CD8-positive, alpha-beta memory T cell (primary cell): ENCODE measurements around the gene ERMN. TPM values are rescaled to one million over a fixed set of nuclear protein-coding genes. Genes with fewer than 3 reads are reported as not detected.
A peak's percentile ranks its signal among the peaks of the same experiment; 100 is the strongest.

Experiments used
- CTCF ChIA-PET: fragments of 350-600 bp; sonication (Branson Sonifier 250); formaldehyde crosslinking; loops from one replicate; lab custom pipeline; 2021; ENCODE audit warnings: antibody characterized with exemption; lab: Charles Lee
- POLR2A ChIA-PET: fragments of 350-600 bp; sonication (Branson Sonifier 250); formaldehyde crosslinking; loops from one replicate; lab custom pipeline; 2021; ENCODE audit warnings: antibody characterized with exemption; lab: Charles Lee
- DNase-seq, 5 donors: peaks; one replicate each; pipeline versions ENCODE4 v3.0.0 to v3.0.0-alpha.2; 2020 to 2022; ENCODE audit warnings: mixed read lengths in 1 of 5
- H3K27ac ChIP-seq: one replicate; pipeline ENCODE4 v1.7.0; 2013; ENCODE audit warnings: low read depth, mild to moderate bottlenecking, low read length, moderate library complexity
- H3K27me3 ChIP-seq: 2 replicates; pipeline ENCODE4 v1.7.0; 2013; ENCODE audit warnings: low read length, mild to moderate bottlenecking; ENCODE audit not compliant: insufficient read depth, poor library complexity, severe bottlenecking
- H3K36me3 ChIP-seq: 2 replicates; pipeline ENCODE4 v1.7.0; 2013; ENCODE audit warnings: mild to moderate bottlenecking, low read length, moderate library complexity; ENCODE audit not compliant: insufficient read depth
- H3K4me1 ChIP-seq: 2 replicates; pipeline ENCODE4 v1.7.0; 2013; ENCODE audit warnings: mild to moderate bottlenecking, low read length, moderate library complexity; ENCODE audit not compliant: insufficient read depth
- H3K4me3 ChIP-seq: 2 replicates; pipeline ENCODE4 v1.7.0; 2013; ENCODE audit warnings: mild to moderate bottlenecking, low read length
- H3K9me3 ChIP-seq: 2 replicates; pipeline ENCODE4 v1.7.0; 2013; ENCODE audit warnings: mild to moderate bottlenecking, low read length
- H3K27ac Mint-ChIP-seq, 8 donors: one replicate each; pipeline ENCODE4 v1.8.0; 2020 to 2021; ENCODE audit warnings: mixed read lengths in 8 of 8, mild to moderate bottlenecking in 6 of 8, inconsistent platforms in 3 of 8, moderate library complexity in 3 of 8
- H3K27me3 Mint-ChIP-seq, 2 donors: one replicate each; pipeline ENCODE4 v1.8.0; 2020 to 2021; ENCODE audit warnings: mixed read lengths in 2 of 2, mild to moderate bottlenecking in 1 of 2, moderate library complexity in 1 of 2
- H3K36me3 Mint-ChIP-seq, 3 donors: one replicate each; pipeline ENCODE4 v1.8.0; 2020 to 2021; ENCODE audit warnings: mixed read lengths in 3 of 3, inconsistent platforms in 1 of 3, mild to moderate bottlenecking in 1 of 3
- H3K4me1 Mint-ChIP-seq, 3 donors: one replicate each; pipeline ENCODE4 v1.8.0; 2020 to 2021; ENCODE audit warnings: mixed read lengths in 3 of 3, inconsistent platforms in 1 of 3, mild to moderate bottlenecking in 1 of 3
- H3K4me3 Mint-ChIP-seq, 7 donors: one replicate each; pipeline ENCODE4 v1.8.0; 2020 to 2021; ENCODE audit warnings: mixed read lengths in 7 of 7, mild to moderate bottlenecking in 6 of 7, moderate library complexity in 4 of 7, inconsistent platforms in 2 of 7
- H3K9me3 Mint-ChIP-seq, 5 donors: one replicate each; pipeline ENCODE4 v1.8.0; 2020 to 2022; ENCODE audit warnings: mixed read lengths in 5 of 5, mild to moderate bottlenecking in 3 of 5, moderate library complexity in 2 of 5, inconsistent platforms in 1 of 5
- polyA plus RNA-seq: library from polyadenylated mRNA; unstranded; fragments of 300-500 nt; fragmentation: Illumina TruSeq; gene quantifications from one replicate; pipeline ENCODE4 v1.2.3, GENCODE V29; 2021
- total RNA-seq, 2 experiments: library from RNA; stranded (reverse); gene quantifications; one replicate each; pipeline ENCODE4 v1.2.3, GENCODE V29; 2021

The ERMN gene
- total and polyA plus RNA-seq, 3 experiments from 2014 or later, result 0.20 to 0.64 (median 0.42) TPM

GRCh38 chr2:157327621-157328500 lies 2.2 kb upstream of the ERMN start:
- Mint-ChIP-seq H3K4me1 (peaks cover 47 to 57% (median 55%) of the 10 kb centered on the region in 3 donors), H3K27ac (peak overlapping the region in 7 of 8 donors; percentile 35 to 90 (median 85))

DNA sequence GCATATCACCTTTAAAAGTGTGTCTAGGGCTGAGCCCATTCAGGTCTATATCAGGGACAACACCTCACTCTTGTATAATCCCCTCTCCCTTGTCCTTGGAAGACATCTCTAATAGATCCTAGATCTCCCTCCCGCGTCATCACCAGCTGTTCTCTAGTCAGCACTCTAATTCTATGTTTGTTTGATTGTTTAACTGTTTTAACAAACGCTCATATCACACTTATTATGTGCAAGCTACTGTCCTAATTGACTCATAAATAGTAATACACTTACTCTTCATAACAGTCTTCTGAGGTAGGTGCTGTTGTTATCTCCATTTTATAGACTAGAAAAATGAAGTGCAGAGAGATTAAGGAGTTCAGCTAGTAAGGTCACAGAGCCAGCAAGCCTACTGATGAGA lies 1.6 kb upstream of the ERMN start:
- CTCF ChIA-PET, result interaction anchor here (0.7 to 6.8 kb wide), 45 partner anchors 8 to 714 kb away, joined by 3 to 73 read pairs (median 6); partner anchors contain the start of genes ACVR1C and CYTIP
- peaks cover 40 to 51% (median 49%) of the 10 kb centered on the region in 3 donors for H3K4me1 Mint-ChIP-seq
- Histone ChIP-seq H3K9me3 (no peaks in the 10 kb centered on the region), H3K27ac (no peak overlapping the region), H3K4me3 (no peak overlapping the region), H3K4me1 (peaks cover 34% of the 10 kb centered on the region), H3K27me3 (no peaks in the 10 kb centered on the region), H3K36me3 (no peaks in the 10 kb centered on the region)
- H3K27me3 Mint-ChIP-seq, result no peaks in the 10 kb centered on the region
- POLR2A ChIA-PET, result interaction anchor here (0.5 to 1.2 kb wide), 3 partner anchors 96 to 302 kb away, joined by 3 to 8 read pairs (median 6); no protein-coding TSS in a partner anchor
- H3K9me3 Mint-ChIP-seq, result no peaks in the 10 kb centered on the region
- no peak for DNase-seq
- H3K4me3 Mint-ChIP-seq, result peak overlapping the region in 3 of 7 donors; percentile 63 to 78 (median 74)
- peaks cover 4 to 13% (median 9%) of the 10 kb centered on the region in 3 donors for H3K36me3 Mint-ChIP-seq
- H3K27ac Mint-ChIP-seq, result peak overlapping the region in 6 of 8 donors; percentile 35 to 91 (median 86)

More at GRCh38 chr2:157327621-157328500, 2.2 kb upstream of the ERMN start:
- Histone ChIP-seq H3K27me3 (no peaks in the 10 kb centered on the region), H3K4me3 (no peak overlapping the region), H3K9me3 (no peaks in the 10 kb centered on the region), H3K27ac (no peak overlapping the region), H3K36me3 (no peaks in the 10 kb centered on the region), H3K4me1 (peaks cover 41% of the 10 kb centered on the region)
- H3K27me3 Mint-ChIP-seq, result no peaks in the 10 kb centered on the region
- CTCF ChIA-PET, result interaction anchor here (0.7 to 6.8 kb wide), 53 partner anchors 9 to 690 kb away, joined by 3 to 73 read pairs (median 6); partner anchors contain the start of genes ACVR1C and CYTIP
- peaks cover 0 to 2% (median 0%) of the 10 kb centered on the region in 5 donors for H3K9me3 Mint-ChIP-seq
- peaks cover 4 to 8% (median 4%) of the 10 kb centered on the region in 3 donors for H3K36me3 Mint-ChIP-seq
- POLR2A ChIA-PET, result interaction anchor here (0.5 to 1.2 kb wide), 7 partner anchors 87 to 570 kb away, joined by 3 to 8 read pairs (median 4); no protein-coding TSS in a partner anchor
- DNase-seq, result peak; percentile 71 to 89 (median 76)
- H3K4me3 Mint-ChIP-seq, result peak overlapping the region in 6 of 7 donors; percentile 60 to 87 (median 70)

GRCh38 chr2:157326698-157327097 lies 1.1 kb upstream of the ERMN start:
- peak overlapping the region in 2 of 8 donors; percentile 36 to 38 for H3K27ac Mint-ChIP-seq
- Histone ChIP-seq H3K27me3 (no peaks in the 10 kb centered on the region), H3K4me1 (peaks cover 31% of the 10 kb centered on the region), H3K9me3 (no peaks in the 10 kb centered on the region), H3K4me3 (no peak overlapping the region), H3K27ac (no peak overlapping the region), H3K36me3 (no peaks in the 10 kb centered on the region)
- DNase-seq, result no peak
- CTCF ChIA-PET, result interaction anchor here (0.7 to 6.8 kb wide), 30 partner anchors 8 to 714 kb away, joined by 3 to 73 read pairs (median 16); partner anchors contain the start of genes ACVR1C and CYTIP
- H3K9me3 Mint-ChIP-seq, result no peaks in the 10 kb centered on the region
- peaks cover 38 to 46% (median 44%) of the 10 kb centered on the region in 3 donors for H3K4me1 Mint-ChIP-seq
- peaks cover 4 to 14% (median 12%) of the 10 kb centered on the region in 3 donors for H3K36me3 Mint-ChIP-seq
- no peak overlapping the region for H3K4me3 Mint-ChIP-seq
- H3K27me3 Mint-ChIP-seq, result no peaks in the 10 kb centered on the region
- POLR2A ChIA-PET, result interaction anchor here (0.9 kb wide), 1 partner anchor 303 kb away, joined by 3 read pairs; no protein-coding TSS in a partner anchor

GRCh38 chr2:157324331-157324843 lies 1.2 kb downstream of the ERMN start:
- H3K27ac Mint-ChIP-seq, result no peak overlapping the region
- peaks cover 13% of the 10 kb centered on the region for H3K4me1 ChIP-seq
- POLR2A ChIA-PET, result no interaction called here
- CTCF ChIA-PET, result interaction anchor here (5.3 to 6.8 kb wide), 2 partner anchors 13 to 133 kb away, joined by 68 to 73 read pairs; no protein-coding TSS in a partner anchor
- H3K9me3 Mint-ChIP-seq, result no peaks in the 10 kb centered on the region
- H3K27ac ChIP-seq, result no peak overlapping the region
- H3K27me3 ChIP-seq, result no peaks in the 10 kb centered on the region
- no peaks in the 10 kb centered on the region for H3K9me3 ChIP-seq
- no peaks in the 10 kb centered on the region for H3K36me3 ChIP-seq
- no peak overlapping the region for H3K4me3 ChIP-seq
- no peak overlapping the region for H3K4me3 Mint-ChIP-seq
- peaks cover 4 to 25% (median 21%) of the 10 kb centered on the region in 3 donors for H3K36me3 Mint-ChIP-seq
- DNase-seq, result no peak
- H3K27me3 Mint-ChIP-seq, result no peaks in the 10 kb centered on the region
- peaks cover 20 to 23% (median 20%) of the 10 kb centered on the region in 3 donors for H3K4me1 Mint-ChIP-seq

DNA sequence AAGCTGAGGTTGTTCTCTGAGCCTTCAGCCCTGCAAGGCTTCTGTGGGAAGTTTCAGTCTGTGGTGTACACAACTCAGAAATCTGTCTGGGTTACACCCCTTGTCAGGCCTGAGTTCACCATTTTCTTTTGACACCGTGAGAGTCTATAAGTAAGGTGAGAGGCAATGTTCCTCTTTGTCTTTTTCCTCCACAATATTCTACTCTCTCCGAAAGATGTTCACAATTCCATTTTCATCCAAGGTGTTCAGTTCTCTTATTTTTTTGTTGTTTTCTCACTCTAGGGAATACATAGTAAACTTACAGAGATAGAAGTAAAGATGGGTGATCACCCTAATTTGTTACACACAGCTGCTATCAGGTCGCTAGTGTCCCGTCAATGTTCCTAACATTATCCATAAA lies 3.2 kb downstream of the ERMN start:
- no peaks in the 10 kb centered on the region for H3K27me3 Mint-ChIP-seq
- no peaks in the 10 kb centered on the region for H3K27me3 ChIP-seq
- H3K27ac ChIP-seq, result no peak overlapping the region
- no peaks in the 10 kb centered on the region for H3K9me3 Mint-ChIP-seq
- CTCF ChIA-PET, result interaction anchor here (0.7 to 2.0 kb wide), 3 partner anchors 21 to 709 kb away, joined by 3 to 6 read pairs (median 3); no protein-coding TSS in a partner anchor
- POLR2A ChIA-PET, result no interaction called here
- DNase-seq, result no peak
- H3K4me1 ChIP-seq, result peaks cover 4% of the 10 kb centered on the region
- no peaks in the 10 kb centered on the region for H3K36me3 ChIP-seq
- no peak overlapping the region for H3K4me3 Mint-ChIP-seq
- peaks cover 4 to 5% (median 4%) of the 10 kb centered on the region in 3 donors for H3K4me1 Mint-ChIP-seq
- no peaks in the 10 kb centered on the region for H3K9me3 ChIP-seq
- H3K36me3 Mint-ChIP-seq, result peaks cover 4 to 25% (median 21%) of the 10 kb centered on the region in 3 donors
- H3K4me3 ChIP-seq, result no peak overlapping the region
- no peak overlapping the region for H3K27ac Mint-ChIP-seq

- Mint-ChIP-seq H3K4me3 (no peak overlapping the region), H3K27me3 (no peaks in the 10 kb centered on the region)
- POLR2A ChIA-PET, result no interaction called here
Observed at GRCh38 chr2:157321466-157321865, 4.2 kb downstream of the ERMN start.

DNA sequence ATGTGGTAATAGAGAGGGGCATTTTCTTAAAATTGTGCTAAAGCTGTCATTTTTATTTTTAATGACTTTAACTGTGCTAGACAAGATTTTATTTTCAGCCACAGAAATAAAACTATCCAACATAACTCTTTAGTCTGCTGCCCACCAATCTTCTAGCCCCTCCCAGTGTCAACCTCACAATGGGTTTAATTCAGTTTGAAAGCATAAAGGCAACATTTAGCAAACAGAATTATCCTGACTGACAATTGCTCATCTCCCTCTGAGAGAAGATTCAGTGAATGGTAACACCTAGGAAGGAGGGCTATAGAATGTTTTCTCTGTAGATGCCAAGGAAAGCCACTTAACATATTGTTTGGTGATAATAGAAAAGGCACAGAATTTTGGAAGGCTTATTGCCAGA lies 5.2 kb downstream of the ERMN start:
- no peaks in the 10 kb centered on the region for H3K4me1 Mint-ChIP-seq
- peaks cover 4 to 25% (median 21%) of the 10 kb centered on the region in 3 donors for H3K36me3 Mint-ChIP-seq
- H3K36me3 ChIP-seq, result no peaks in the 10 kb centered on the region
- ChIA-PET POLR2A (no interaction called here), CTCF (interaction anchor here (1.0 kb wide), 1 partner anchor 18 kb away, joined by 3 read pairs; no protein-coding TSS in a partner anchor)
- H3K27me3 Mint-ChIP-seq, result no peaks in the 10 kb centered on the region
- H3K27me3 ChIP-seq, result no peaks in the 10 kb centered on the region
- no peak overlapping the region for H3K4me3 Mint-ChIP-seq
- no peaks in the 10 kb centered on the region for H3K9me3 Mint-ChIP-seq
- no peaks in the 10 kb centered on the region for H3K9me3 ChIP-seq
- H3K4me3 ChIP-seq, result no peak overlapping the region
- no peak overlapping the region for H3K27ac Mint-ChIP-seq
- H3K4me1 ChIP-seq, result no peaks in the 10 kb centered on the region
- DNase-seq, result no peak
- H3K27ac ChIP-seq, result no peak overlapping the region

More at GRCh38 chr2:157321466-157321865, 4.2 kb downstream of the ERMN start:
- no peaks in the 10 kb centered on the region for H3K4me1 Mint-ChIP-seq
- H3K9me3 ChIP-seq, result no peaks in the 10 kb centered on the region
- CTCF ChIA-PET, result no interaction called here
- no peak overlapping the region for H3K27ac Mint-ChIP-seq
- peaks cover 4 to 25% (median 21%) of the 10 kb centered on the region in 3 donors for H3K36me3 Mint-ChIP-seq
- H3K4me1 ChIP-seq, result no peaks in the 10 kb centered on the region
- DNase-seq, result no peak
- no peak overlapping the region for H3K4me3 ChIP-seq
- H3K36me3 ChIP-seq, result no peaks in the 10 kb centered on the region
- no peaks in the 10 kb centered on the region for H3K27me3 ChIP-seq
- H3K27ac ChIP-seq, result no peak overlapping the region
- no peaks in the 10 kb centered on the region for H3K9me3 Mint-ChIP-seq
